Caco-2 (cell line): ENCODE data around the gene KIFC3. TPM values are rescaled to one million over a fixed set of nuclear protein-coding genes. Genes with fewer than 3 reads are reported as not detected.

Source experiments
- BruUV-seq: library from RNA; stranded (reverse); fragments of 400-500 nt; replicated peaks from 2 replicates; lab custom pipeline; 2021; lab: Mats Ljungman, UMichigan
- CTCF ChIA-PET: fragments of 300-600 bp; sonication (Branson Sonifier 250); formaldehyde crosslinking; loops from one replicate; lab custom pipeline; 2022; ENCODE audit warnings: antibody characterized with exemption; lab: Charles Lee
- POLR2A ChIA-PET: fragments of 300-600 bp; sonication (Branson Sonifier 250); formaldehyde crosslinking; loops from one replicate; lab custom pipeline; 2022; ENCODE audit warnings: antibody characterized with exemption; lab: Charles Lee
- DNase-seq, 2 experiments: peaks; one replicate each; pipeline versions ENCODE4 v3.0.0 to v3.0.0-alpha.2; 2020 to 2022
- H3K27me3 ChIP-seq: replicated peaks from 2 replicates; pipeline ENCODE4 v1.6.0; 2011; ENCODE audit warnings: low read length; ENCODE audit not compliant: control insufficient read depth, insufficient read depth
- H3K36me3 ChIP-seq: 2 replicates; pipeline ENCODE4 v1.5.1; 2011; ENCODE audit warnings: low read length; ENCODE audit not compliant: control insufficient read depth, insufficient read depth
- H3K4me1 ChIP-seq: fragments of 250-450 bp; sonication (Bioruptor Pico); 2 replicates; pipeline ENCODE4 v1.5.1; 2020; ENCODE audit warnings: mild to moderate bottlenecking
- H3K4me3 ChIP-seq: 2 replicates; pipeline ENCODE4 v1.5.1; 2011; ENCODE audit warnings: low read depth, mild to moderate bottlenecking, control low read depth, low read length
- H3K9me3 ChIP-seq: fragments of 250-450 bp; sonication (Bioruptor Pico); 2 replicates; pipeline ENCODE4 v1.5.1; 2020; ENCODE audit warnings: mild to moderate bottlenecking, moderate library complexity
- H3K27ac Mint-ChIP-seq: one replicate; pipeline ENCODE4 v1.8.0; 2022; ENCODE audit warnings: mixed read lengths; ENCODE audit not compliant: unreplicated experiment
- H3K27me3 Mint-ChIP-seq: one replicate; pipeline ENCODE4 v1.8.0; 2022; ENCODE audit warnings: mixed read lengths; ENCODE audit not compliant: insufficient read depth, unreplicated experiment
- H3K36me3 Mint-ChIP-seq: one replicate; pipeline ENCODE4 v1.8.0; 2022; ENCODE audit warnings: mild to moderate bottlenecking, mixed read lengths; ENCODE audit not compliant: insufficient read depth, unreplicated experiment
- H3K4me1 Mint-ChIP-seq: one replicate; pipeline ENCODE4 v1.8.0; 2022; ENCODE audit warnings: low read depth, mixed read lengths; ENCODE audit not compliant: unreplicated experiment
- H3K4me3 Mint-ChIP-seq: one replicate; pipeline ENCODE4 v1.8.0; 2022; ENCODE audit warnings: mild to moderate bottlenecking, moderate library complexity, mixed read lengths; ENCODE audit not compliant: unreplicated experiment
- H3K9me3 Mint-ChIP-seq: one replicate; pipeline ENCODE4 v1.8.0; 2022; ENCODE audit warnings: mixed read lengths; ENCODE audit not compliant: unreplicated experiment
- CTCF ChIP-seq, 2 experiments: fragments of 200-600 bp in 1 of 2; IDR thresholded peaks; 1 replicate in 1 of 2; 2 replicates in 1 of 2; pipeline versions ENCODE4 v1.5.1 to v1.8.0; 2011 to 2022; ENCODE audit warnings: antibody characterized with exemption in 1 of 2, control low read depth in 1 of 2, inconsistent platforms in 1 of 2, low read depth in 1 of 2, low read length in 1 of 2, mild to moderate bottlenecking in 1 of 2, moderate library complexity in 1 of 2; ENCODE audit not compliant: insufficient read depth in 1 of 2, severe bottlenecking in 1 of 2, unreplicated experiment in 1 of 2
- intact Hi-C: fragments of 100-400 bp; cut with micrococcal nuclease; formaldehyde crosslinking; loops from one replicate; pipeline ENCODE4 v1.10.0; 2022; ENCODE audit not compliant: unreplicated experiment
- total RNA-seq: library from RNA; stranded (reverse); gene quantifications from 2 replicates; pipeline ENCODE4 v1.2.3, GENCODE V29; 2022

Gene KIFC3
- total RNA-seq, 1 experiment from 2014 or later = 103 TPM

GRCh38 chr16:57748596-57748995, 53.7 kb downstream of the KIFC3 start:
- BruUV-seq = no TSS peak
- DNase-seq = peak in 1 of 2 experiments; percentile 34
- no peaks in the 10 kb centered on the region for H3K9me3 Mint-ChIP-seq
- intact Hi-C loops = no loop called here
- no peaks in the 10 kb centered on the region for H3K27me3 Mint-ChIP-seq
- H3K4me1 Mint-ChIP-seq = no peaks in the 10 kb centered on the region
- CTCF ChIA-PET = interaction anchor here (0.5 to 1.9 kb wide), 3 partner anchors 13 to 135 kb away, joined by 3 to 9 read pairs (median 3); partner anchors contain the start of gene KATNB1
- H3K4me3 Mint-ChIP-seq = no peak overlapping the region
- no peak for TF ChIP-seq CTCF (IDR thresholded peaks at IDR 0.05; ENCODE audit: insufficient read depth in 1 of 2, low read depth in 1 of 2, low read length in 1 of 2, severe bottlenecking in 1 of 2, unreplicated experiment in 1 of 2)
- H3K36me3 Mint-ChIP-seq = peaks cover 6% of the 10 kb centered on the region
- H3K9me3 ChIP-seq = no peaks in the 10 kb centered on the region
- no peak overlapping the region for H3K4me3 ChIP-seq
- no peaks in the 10 kb centered on the region for H3K27me3 ChIP-seq
- POLR2A ChIA-PET = interaction anchor here (1.7 kb wide), 1 partner anchor 14 kb away, joined by 7 read pairs; the partner anchor contains the start of gene KATNB1
- no peak overlapping the region for H3K27ac Mint-ChIP-seq
- peaks cover 4% of the 10 kb centered on the region; the same call in 1 of the 2 replicates for H3K4me1 ChIP-seq
- no peaks in the 10 kb centered on the region for H3K36me3 ChIP-seq

- Mint-ChIP-seq H3K4me1 (no peaks in the 10 kb centered on the region), H3K27ac (no peak overlapping the region), H3K36me3 (peaks cover 4% of the 10 kb centered on the region), H3K9me3 (no peaks in the 10 kb centered on the region), H3K4me3 (no peak overlapping the region), H3K27me3 (no peaks in the 10 kb centered on the region)
- no TSS peak for BruUV-seq
- no peak for DNase-seq
- intact Hi-C loops = no loop called here
- Histone ChIP-seq H3K27me3 (no peaks in the 10 kb centered on the region), H3K4me1 (peaks cover 4% of the 10 kb centered on the region; the same call in 1 of the 2 replicates), H3K36me3 (no peaks in the 10 kb centered on the region), H3K4me3 (no peak overlapping the region), H3K9me3 (no peaks in the 10 kb centered on the region)
- TF ChIP-seq CTCF (IDR thresholded peaks at IDR 0.05; ENCODE audit: insufficient read depth in 1 of 2, low read depth in 1 of 2, low read length in 1 of 2, severe bottlenecking in 1 of 2, unreplicated experiment in 1 of 2) = no peak
- CTCF ChIA-PET = interaction anchor here (0.8 to 1.9 kb wide), 2 partner anchors 12 to 99 kb away, joined by 3 to 9 read pairs; partner anchors contain the start of gene KATNB1
- POLR2A ChIA-PET = interaction anchor here (1.7 kb wide), 1 partner anchor 13 kb away, joined by 7 read pairs; the partner anchor contains the start of gene KATNB1
Measured at GRCh38 chr16:57747996-57748395, 54.3 kb downstream of the KIFC3 start.

- Mint-ChIP-seq H3K4me3 (no peak overlapping the region), H3K27ac (no peak overlapping the region), H3K27me3 (no peaks in the 10 kb centered on the region), H3K4me1 (no peaks in the 10 kb centered on the region), H3K9me3 (no peaks in the 10 kb centered on the region), H3K36me3 (peaks cover 4% of the 10 kb centered on the region)
- no peaks in the 10 kb centered on the region for H3K27me3 ChIP-seq
- TF ChIP-seq CTCF (IDR thresholded peaks at IDR 0.05; ENCODE audit: insufficient read depth in 1 of 2, low read depth in 1 of 2, low read length in 1 of 2, severe bottlenecking in 1 of 2, unreplicated experiment in 1 of 2) = no peak
- H3K36me3 ChIP-seq = no peaks in the 10 kb centered on the region
- POLR2A ChIA-PET = no interaction called here
- CTCF ChIA-PET = interaction anchor here (1.9 kb wide), 1 partner anchor 12 kb away, joined by 9 read pairs; the partner anchor contains the start of gene KATNB1
- no peak overlapping the region for H3K4me3 ChIP-seq
- intact Hi-C loops = no loop called here
- no peaks in the 10 kb centered on the region for H3K9me3 ChIP-seq
- BruUV-seq = no TSS peak
- no peak for DNase-seq
- H3K4me1 ChIP-seq = peaks cover 4% of the 10 kb centered on the region; the same call in 1 of the 2 replicates
Measured at GRCh38 chr16:57747496-57747895, 54.8 kb downstream of the KIFC3 start.
